GM19035 (cell line): Measurements from ENCODE around the gene BMPR1B.
A peak's percentile ranks its signal among the peaks of the same experiment; 100 is the strongest.

Source experiments
- ATAC-seq: cut with Tn5 transposase; IDR thresholded peaks from one replicate; pipeline ENCODE4 v1.9.1; 2021; ENCODE audit not compliant: unreplicated experiment

The BMPR1B gene

DNA sequence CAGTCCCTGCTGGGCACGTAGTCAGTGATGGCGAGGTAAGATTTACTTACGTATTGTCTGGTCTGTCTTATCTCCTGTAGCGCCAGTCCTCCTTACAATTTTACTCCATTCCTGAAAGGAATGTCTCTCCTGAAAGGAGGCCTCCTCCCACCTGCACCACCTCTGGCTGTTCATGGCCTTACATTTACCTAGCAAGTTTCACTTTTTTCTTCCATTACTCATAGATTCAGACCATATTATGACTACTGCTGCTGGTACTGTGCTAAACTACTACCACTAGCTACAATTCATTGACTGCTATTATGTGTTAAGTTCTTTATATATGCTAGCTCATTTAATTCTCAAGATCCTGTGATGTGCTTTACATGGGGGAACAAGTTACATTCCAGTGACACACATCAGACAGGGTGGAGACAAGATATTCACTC is 189.9 kb downstream of the BMPR1B start:
- ATAC-seq, result no peak

DNA sequence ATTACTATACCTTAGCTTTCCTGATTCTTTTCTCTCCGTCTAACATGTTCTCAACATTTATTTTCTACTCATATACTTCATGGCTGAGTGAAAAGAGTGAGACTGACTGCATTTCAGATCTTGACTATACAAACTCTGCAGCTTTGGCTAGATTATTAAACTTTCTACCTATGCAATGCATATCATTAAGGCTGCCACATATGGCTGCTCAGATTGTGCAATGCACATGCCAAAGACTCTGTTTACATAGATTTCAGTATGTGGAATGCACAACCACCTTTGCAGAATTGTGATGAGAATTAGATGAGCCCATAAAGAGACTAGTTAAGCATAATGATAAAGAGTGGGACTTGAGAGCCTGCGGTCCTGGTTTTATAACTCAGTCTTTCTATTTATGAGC is 196.5 kb downstream of the BMPR1B start:
- ATAC-seq, result no peak

DNA sequence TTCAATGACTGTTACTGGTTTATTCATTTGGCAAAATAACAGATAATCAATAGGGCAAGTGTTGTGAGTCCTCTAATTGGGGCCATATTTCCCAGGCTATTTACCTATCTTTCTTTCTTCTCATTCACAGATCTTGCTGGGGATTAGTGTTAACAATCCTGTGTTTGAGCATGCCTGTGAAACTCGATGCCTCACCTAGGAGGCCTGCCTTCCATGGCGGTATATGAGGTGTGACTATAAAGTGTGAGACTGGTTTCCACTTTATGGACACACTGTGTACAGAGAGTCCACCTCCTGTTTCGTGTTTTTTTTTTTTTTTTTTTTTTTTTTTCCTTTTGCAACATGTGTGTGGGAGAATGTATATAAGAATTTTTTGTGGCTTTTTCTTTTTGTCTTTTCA is 199.3 kb downstream of the BMPR1B start:
- no peak for ATAC-seq

DNA sequence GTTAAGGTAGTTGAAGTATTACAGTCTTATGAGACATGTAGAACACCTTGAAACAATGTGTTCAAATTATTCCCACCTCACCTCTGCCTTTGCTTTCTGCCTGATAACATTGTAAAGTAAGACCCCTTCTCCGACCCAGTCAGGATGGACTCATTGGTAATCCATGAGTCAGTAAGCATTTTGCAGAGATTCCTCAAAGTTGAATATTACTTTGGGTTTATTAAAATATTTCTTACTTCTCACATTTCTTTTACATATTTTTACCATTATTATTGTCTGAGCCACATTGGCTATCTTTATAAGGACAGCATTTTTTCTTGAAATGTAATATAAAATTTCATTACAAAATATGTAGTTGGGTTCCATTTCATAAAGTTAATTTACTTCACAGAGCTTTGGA is 201.6 kb downstream of the BMPR1B start:
- no peak for ATAC-seq

DNA sequence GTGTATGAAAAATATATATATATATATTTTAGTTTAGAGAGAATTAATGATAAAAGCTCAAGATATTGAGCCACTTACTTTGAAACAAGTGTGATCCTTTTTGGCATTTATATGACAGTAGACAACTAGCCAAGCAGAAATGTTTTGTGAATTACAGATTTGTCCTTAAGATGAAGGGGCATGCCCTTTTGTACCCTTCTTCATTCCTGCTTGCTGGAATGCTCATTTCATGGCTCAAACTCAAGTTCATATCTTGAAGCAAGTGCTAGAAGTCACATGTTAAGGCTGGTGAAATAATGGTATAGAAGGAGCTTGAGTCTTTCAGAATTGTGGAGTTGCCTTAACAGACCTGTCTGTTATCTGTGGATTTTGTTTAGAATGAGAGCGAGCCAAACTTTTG is 203.0 kb downstream of the BMPR1B start:
- ATAC-seq, result no peak

DNA sequence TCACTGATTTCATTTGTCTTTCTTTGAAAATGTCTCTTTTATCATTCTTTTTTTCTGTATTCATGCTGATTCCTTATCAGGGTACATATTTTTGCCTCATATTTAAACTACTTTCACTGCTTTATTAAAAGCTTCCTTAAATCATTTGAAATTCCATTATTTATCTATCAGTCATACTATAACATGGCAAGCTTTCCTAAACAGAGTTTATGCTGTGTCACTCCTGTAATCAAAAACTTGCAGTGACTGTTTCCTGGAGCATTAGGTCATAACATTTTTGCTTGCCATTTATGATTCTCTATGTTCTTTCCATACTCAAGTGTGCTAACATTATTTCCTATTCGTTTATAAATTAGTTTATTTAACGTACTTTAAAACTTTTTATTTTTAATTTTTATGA is 203.7 kb downstream of the BMPR1B start:
- no peak for ATAC-seq

DNA sequence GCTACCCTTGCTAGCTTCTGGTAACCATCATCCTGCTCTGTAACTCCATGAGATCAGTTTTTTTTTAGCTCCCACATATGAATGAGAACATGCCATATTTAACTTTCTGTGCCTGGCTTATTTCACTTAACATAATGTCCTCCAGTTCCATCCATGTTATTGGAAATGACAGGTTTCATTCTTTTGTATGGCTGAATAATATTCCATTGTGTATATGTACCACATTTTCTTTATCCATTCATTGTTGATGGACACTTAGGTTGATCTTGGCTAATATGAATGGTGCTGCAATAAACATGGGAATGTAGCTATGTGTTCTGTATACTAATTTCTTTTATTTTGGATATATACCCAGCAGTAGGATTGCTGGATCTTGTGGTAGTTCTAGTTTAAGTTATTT is 204.7 kb downstream of the BMPR1B start:
- ATAC-seq, result no peak

DNA sequence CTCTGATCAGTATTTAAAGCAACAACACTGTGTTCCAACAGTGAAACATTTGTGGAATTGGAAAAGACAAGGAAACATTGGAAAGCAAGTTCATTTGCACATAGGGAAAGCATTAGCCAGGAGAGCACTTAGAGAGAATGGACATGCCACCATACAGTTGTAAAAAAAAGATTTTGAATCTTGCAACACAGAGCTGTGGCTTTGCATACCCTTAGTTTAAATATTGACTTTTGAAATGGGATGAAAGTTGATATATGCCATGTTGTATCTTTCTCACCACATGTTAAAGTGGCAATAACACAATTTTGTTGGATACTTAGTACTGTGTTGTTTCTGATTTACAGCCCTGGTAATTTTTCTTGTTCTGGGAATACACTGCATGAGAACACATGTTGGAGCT is 208.1 kb downstream of the BMPR1B start:
- ATAC-seq, result no peak

DNA sequence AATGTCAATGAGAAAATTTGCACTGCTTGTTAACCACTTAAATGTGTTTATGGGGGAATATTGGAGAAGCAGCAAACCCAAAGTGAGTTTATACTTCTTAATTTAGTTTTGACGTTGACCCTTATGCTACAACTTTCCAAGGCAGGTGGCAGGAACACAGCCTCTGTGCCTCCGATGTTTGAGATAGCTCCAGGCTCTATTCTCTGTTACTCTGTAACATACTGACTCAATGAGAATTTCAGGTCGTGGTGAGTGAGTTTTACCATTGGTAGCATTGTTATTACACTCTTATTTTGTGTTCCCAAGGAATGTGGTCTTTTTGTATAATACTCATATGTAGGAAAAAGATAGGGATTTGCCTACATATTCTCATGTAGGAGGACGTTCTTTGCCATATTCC is 210.7 kb downstream of the BMPR1B start:
- no peak for ATAC-seq

DNA sequence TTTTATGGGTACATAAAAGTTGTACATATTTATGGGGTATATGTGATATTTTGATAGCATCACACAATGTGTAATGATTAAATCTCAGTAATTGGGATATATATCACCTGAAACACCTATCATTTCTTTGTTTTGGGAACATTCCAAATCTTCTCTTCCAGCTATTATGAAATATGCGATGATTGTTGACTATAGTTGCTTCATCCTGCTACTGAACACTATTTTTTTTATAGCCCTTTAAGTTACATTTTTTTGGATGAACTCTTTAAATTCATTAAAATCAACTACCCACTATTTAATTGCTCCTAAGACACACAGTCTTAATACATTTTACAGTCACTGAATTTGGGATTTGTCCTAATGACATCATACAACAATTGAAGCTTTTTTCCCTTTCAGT is 212.9 kb downstream of the BMPR1B start:
- no peak for ATAC-seq

DNA sequence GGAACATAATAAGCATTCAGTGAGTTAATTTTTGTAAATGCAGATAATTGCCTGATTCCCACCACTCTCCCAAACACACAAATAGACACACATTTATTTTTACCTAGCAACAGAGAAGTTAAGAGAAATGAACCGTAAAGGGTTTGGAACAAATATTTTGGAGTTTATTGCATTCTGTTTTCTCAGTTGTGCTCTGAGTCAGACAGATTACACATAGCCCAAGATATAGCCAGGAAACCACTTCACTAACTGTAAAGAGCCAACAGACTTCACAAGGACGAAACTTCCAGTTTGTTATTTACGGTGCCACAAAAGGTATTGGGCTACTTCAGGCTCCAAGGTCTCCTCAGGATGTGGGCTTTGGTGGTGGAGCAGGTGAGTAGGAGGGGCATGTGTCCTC is 217.0 kb downstream of the BMPR1B start:
- ATAC-seq, result no peak

DNA sequence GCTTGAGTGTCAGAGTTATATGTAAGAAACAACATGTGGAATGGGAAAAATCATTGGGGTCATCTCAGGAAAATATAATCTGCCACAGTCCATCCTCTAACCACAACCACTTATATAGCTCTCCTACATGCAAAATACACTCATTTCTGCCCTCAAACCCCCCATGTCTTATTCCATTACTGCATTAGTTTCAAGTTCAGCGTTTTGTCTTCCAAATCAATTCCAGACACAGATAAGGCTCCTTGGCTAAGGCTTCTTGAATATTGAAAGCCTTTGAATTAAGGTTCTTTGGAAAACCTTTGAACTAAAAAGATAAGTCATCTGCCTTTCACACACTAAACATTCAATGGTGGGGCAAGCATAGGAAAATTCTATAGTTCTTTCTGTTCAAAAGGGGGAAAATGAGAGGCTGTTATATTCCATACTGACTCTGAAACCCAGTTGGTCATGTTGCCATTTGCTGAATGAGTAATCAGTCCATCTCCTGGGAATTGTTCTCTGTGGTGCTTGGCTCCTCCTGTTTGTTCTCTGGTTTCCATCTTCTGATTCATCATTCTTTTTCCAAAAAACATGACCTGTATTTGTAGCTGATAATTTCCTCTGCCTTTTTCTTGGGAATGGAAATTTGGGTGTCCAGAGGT is 218.7 kb downstream of the BMPR1B start:
- ATAC-seq, result no peak

DNA sequence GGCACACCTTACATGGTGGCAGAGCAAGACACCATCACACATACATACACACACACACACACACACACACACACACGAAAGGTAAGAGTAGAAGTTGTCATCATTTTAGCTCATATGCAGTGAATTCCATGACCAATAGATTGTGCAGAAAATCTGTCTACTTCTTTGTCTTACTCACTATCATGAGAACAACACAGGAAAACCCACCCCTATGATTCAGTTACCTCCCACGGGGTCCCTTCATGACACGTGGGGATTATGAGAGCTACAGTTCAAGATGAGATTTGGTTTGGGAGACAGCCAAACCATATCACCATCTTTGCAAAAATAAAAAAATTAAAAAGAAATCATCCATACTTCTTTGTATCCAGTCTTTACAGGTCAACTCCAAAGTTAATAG is 221.1 kb downstream of the BMPR1B start:
- ATAC-seq, result no peak

DNA sequence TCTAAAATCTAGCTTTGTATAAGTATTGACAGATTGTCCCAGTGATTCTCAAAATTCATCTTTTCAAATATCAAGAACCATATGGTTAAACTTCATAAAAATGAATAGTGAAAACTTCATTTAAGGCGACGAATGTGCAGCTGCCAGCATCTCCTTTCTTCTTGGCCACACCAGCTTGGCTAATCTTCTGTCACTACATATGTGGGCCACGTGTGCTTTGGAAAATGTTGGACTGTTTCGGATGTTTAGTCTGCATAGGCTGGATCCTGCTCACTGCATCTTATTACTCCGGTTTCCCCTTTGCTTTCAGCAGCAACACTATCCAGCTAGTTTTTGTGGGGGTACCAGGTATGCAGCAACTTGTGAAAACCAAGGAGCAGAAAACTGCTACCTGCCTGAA is 221.9 kb downstream of the BMPR1B start:
- ATAC-seq, result no peak

DNA sequence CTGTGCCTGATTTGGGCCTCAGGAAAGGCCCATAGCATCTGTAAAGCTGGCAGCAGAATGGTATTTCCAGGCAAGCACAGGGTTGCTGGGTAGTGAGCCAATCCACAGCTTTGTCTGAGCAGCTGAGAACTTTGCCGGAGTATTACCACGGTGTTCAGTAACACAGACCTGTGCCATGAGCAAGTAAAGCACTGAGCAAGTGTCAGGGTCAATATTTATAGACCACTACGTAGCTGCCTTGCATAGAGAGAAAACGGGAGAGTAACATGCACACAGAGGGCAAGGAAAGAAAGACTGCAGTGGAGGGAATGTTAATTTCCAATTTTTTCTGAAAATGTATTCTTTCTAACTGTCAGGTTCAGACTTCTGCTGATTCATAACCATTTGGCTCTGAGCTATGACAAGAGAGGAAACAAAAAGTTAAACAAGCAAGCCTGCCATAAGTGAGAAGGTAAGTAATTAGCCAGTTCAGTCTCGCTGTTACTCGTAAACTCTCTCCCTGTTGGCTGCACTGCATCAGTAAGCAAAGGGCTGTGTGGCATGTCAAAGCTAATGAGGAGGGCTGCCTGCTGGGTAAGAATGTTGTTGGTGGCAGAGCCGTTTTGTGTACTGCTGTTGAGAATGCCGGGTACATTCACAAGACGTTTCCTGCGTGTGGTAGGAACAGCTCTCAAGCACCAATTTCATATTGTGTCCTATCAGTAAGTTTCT is 238.1 kb downstream of the BMPR1B start:
- ATAC-seq, result peak; percentile 45

DNA sequence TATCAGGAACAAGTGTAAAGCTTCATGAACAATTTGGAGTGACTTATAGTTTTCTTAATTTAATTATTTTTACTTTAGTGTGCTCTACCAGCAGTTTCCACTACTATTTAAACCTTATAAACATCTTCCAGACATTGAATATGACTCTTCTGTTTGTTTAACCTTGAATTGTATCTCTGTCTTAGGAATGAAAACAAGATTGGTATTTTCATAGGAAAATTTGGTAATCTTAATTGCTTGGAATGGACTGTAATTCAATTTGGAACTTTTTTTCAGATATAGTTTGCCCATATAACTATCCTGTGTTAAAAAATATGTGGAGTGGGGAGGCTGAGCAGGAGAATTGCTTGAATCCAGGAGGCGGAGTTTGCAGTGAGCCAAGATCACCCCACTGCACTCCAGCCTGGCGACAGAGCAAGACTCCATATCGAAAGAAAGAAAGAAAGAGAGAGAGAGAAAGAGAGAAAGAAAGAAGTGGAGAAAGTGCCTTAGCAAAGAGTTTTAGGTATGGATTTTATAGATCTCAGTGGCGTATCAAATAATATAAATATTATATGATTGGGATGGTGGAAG is 242.4 kb downstream of the BMPR1B start:
- ATAC-seq, result no peak

DNA sequence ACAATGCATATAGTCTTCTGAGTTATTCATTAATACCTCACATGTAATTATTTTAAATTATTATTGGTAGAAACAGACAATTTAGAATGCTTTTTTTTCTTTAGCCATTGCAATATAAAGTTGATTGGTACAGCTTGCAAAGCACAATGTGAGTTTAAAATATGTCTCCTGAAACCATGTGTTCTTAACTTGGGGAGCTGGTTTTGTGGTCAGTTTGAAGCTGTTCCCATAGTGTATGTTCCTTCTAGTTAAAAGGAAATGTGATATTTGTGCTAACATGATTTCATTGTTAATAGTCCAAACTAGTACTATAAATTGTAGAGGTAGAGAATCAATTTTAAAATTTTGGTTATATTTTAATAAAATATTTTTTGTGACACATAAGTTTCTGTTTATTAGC is 247.2 kb downstream of the BMPR1B start:
- no peak for ATAC-seq

DNA sequence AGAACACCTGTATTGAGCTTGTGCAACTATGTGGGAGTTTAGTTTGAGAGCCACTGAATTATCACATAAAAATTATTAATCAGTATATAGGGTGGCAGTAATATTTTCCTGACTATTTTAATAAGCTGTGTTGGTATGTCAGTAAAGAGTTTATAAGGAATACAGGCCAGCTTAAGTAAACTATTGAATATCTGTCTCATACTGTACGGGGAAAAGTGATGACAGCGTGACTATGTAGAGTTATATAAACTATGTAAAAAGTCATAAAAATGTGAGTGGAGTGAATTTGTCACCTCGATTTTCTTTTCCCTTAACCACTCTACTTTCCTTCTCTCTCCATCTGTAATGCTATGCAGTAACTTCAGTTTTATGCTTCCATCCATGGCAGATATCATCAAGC is 250.2 kb downstream of the BMPR1B start:
- ATAC-seq, result no peak

DNA sequence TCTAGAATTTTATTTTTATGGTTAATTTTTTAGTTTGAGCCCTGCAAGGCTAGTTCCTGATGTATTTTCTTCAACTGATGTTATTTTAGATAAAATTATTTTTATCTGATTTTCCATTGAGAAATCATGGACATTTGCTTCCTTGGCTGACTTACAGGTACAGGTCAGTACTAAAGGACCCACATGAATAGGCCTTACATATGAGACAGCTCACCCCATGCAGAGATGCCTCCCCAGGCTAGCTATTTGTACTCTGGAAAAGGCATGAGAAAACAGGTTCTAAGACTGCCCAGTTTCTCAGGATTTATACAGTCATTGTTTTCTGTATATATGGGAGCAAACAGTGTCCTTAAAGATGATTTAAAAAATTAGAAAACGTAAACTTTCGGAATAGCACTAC is 255.5 kb downstream of the BMPR1B start:
- ATAC-seq, result no peak

DNA sequence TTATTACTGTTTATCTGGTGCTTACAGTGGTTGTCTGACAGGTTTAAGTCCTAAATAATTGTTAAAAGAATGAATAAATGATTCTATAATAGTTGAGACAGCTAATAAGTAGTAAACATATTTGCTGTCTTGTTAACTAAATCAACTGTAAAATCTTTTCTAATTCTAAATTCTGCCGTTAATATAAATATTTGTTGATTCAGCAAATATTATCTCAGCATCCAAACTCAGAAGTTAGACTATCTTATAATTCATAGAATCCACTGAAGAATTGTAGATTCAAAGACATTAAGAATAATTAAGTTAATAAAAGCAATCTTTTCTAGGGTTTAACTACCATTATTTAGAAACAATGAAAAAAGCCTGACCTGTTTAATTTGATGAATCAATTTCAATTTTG is 256.3 kb downstream of the BMPR1B start:
- ATAC-seq, result no peak

DNA sequence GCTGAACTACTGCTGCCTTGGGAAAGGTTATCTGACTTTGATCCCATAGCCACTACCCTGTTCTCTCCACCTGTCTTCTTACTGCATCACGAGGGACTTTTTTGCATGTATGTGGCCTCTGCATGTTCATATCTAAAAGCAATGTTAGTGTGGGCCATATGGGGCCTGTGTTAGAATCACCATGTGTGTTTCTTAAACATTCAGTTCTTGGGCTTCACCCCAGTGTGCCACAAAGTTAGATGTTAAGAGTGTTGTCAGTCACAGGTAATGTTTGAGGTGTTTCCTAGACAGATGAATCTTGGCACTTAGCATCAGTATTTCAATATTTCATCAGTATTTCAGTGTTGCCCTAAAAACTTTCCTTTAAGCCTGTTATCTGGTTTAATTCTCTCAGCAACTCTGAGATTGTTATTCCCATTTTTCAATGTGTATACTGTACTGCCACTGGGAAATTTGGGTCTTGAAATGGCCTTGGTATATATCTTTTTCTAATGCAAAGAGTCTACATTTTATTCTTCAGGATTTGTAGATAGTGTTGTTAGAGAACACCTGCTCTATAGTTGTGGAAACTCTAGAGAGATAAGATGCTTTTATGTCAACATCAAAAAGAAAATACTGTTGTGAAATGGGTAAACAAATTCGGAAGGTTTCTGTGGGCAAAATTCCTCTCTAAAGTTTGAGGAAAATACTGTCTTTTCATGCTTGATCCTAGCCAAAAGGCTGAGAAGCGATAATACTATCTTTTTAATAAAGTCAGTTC is 259.7 kb downstream of the BMPR1B start:
- no peak for ATAC-seq

DNA sequence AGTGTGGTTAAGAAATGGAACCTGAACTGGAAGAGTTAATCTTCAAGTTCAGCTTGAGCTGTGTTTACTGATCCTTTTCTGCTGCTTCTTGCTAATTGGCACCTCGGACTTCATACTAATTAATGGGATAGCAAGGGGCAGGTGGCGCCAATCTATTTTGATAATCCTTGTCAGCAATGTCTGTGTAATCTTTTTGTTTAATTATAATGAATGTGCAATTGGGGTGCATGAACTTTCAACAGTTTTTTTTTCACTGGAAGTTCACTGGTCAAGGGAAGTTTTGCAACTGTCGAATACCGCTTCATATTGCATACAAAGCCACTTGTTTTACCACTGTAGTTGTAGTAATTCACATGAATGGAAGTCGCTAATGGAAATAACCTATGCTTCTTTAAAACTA is 261.0 kb downstream of the BMPR1B start:
- no peak for ATAC-seq
